GM21619 (cell line): Measurements from ENCODE around the gene ARSI.

Experiments used
- ATAC-seq: cut with Tn5 transposase; IDR thresholded peaks from one replicate; pipeline ENCODE4 v1.9.1; 2021; ENCODE audit not compliant: unreplicated experiment

Gene ARSI

DNA sequence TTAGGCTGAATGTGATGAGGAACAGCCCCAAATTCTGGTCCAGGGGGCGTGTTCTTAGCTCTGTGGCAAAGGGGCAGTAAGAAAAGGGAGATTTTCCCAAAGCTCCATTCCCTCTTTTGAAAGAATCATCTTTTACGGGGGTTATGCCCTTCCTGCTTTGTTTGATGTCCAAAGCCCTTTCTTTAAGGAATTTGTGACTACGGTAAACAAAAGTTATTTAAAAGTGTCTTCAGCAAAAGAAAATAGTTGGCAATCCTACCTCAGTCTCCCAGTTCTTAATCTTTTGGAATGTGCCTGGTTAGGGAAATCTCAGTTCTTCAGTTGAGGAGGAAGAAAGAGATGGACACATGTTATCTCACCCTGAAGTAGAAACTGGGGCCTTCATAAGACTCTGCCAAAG, 24.4 kb upstream of the ARSI start:
- no peak for ATAC-seq

DNA sequence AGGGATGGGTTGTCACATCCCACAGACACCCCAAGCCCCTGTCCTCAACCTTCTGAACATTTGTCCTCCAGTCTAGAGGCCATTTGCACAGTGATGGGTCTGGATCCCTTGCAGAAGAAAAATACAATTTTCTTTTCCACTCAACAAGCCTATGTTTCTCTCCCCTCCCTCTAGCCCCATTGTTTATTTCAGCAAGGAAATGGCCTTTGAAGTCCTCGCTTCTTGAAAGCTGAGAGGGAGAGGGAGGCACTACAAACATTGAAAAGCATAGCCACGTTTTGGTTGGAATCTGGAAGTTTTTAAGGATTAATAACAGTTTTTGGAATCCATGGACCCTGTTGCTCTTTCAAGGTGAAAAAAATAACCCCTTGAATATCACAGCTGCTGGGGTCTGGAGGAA, 24.0 kb upstream of the ARSI start:
- no peak for ATAC-seq

DNA sequence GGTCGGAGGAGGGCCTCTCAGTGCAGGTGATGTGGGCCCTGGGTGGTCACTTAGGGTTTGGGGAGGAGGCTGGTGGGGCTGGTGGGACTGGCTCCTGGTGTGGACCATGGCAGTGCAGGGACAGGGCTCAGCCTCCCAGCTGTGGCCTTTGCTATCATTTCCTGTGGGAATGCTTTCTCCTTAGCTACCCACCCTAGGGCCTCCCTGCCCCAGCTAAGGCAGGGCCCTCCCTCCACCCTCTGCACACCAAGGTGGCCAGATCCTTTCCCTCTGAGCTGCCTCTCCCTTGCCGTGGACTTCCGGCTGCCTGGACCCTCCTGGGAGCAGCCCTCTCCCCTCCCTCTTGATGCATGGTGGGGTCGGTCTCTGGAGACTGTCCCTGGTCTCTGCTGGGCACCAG, 22.7 kb upstream of the ARSI start:
- ATAC-seq: no peak

DNA sequence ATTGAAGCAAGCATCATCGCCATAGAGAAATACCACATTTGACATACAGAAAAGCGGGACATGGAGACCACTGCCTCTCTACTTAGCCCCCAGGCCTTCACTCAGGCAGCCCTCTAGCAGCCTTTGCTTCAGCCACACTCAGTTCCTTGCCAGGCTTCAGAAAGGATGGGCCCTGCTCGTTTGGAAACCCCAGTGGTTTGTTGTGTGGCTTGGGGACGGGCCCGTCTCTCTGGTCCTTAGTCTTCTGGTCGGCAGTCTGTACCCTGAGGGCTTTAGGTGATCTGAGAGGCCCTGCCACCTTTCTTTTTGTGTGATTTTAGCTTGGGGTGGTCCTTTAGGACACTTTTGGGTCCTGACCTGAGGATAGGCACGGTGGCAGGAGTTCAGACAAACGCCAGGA, 21.1 kb upstream of the ARSI start:
- ATAC-seq: no peak

DNA sequence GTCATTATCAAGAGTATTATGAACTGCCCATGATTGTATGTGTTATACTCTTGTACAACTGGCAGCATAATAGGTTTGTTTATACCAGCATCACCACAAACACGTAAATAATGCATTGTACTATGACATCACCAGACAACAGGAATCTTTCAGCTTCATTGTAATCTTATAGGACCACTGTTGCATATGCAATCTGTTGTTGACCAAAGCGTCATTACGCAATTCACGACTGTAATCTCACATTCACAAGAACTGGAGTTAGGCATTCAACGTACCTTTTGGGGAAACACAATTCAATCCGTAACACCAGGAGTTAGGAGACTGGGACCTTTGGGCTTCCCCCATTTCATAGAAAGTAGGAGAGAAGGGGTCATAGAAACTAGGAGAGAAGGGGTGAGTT, 20.4 kb upstream of the ARSI start:
- ATAC-seq: no peak

DNA sequence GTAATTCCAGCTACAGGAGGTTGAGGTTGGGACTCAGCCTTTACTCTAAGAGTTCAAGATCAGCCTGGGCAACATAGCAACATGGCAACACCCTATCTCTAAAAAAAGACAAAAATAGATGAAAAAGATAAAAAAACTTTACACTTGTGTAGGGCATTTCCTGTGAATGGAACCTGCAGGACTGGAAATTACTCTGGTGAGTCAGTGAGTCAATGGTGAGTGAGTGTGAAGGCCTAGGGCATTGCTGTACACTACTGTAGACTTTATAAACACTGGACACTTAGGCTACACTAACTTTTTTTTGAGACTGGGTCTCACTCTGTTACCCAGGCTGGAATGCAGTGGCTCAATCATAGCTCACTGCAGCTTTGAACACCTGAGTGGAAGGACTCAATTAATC, 19.5 kb upstream of the ARSI start:
- no peak for ATAC-seq

DNA sequence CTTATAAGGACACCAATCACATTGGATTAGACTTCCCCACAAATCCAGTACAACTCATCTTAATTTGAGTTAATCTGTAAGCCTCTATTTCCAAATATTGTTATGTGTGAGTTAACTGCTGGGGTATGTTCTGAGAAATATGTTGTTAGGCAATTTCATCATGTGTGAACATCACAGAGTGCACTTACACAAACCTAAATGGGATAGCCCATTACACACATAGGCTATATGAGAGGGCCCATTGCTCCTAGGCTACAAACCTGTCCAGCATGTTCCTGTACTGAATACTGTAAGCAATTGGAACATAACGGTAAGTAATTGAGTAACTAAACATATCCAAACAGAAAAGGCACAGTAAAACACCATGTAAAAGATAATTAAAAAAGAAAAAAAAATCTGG, 19.1 kb upstream of the ARSI start:
- no peak for ATAC-seq

DNA sequence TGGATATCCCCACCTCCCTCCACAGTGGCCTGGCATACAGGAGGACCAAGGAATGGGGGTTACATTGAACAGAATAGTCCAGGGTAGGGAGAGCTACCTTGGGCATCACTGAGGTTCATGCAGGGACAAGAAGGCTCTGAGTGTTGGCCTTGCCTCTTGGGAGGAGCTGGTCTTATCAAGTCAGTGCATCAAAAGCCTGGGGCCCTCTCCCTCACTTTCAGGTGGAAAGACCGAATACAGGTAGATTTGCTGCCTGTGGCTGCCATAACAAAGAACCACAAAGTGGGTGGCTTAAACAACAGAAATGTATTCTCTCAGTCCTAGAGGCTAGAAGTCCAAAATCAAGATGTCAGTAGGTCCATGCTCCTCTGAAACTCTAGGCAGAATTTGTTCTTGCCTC, 18.5 kb upstream of the ARSI start:
- ATAC-seq: no peak

DNA sequence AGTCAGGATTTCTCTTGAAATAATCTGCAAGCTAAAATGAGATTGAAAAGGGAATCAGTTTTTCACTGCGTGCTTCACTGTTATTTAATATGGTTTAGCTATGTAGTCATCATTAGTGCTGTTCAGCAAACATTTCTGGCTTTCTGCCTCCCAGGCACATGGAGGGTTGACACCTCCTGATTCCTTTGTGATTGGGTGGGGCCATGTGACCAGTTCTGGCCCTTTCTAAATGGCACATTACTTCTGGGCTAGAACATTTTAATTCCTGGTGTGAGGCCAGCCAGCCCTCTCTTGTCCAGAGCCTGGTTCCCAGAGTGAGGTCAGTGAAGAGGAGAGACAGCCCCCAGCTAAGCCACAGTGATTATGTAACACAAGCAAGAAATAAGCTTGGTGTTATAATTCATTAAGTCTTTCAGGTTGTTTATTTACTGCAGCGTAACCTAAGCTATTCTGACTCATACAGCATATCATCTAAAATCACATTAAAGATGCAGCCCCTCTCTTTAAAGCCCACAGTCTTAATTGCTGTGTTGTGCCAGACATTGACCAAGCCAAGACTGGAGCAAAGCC, 17.4 kb upstream of the ARSI start:
- ATAC-seq: no peak

DNA sequence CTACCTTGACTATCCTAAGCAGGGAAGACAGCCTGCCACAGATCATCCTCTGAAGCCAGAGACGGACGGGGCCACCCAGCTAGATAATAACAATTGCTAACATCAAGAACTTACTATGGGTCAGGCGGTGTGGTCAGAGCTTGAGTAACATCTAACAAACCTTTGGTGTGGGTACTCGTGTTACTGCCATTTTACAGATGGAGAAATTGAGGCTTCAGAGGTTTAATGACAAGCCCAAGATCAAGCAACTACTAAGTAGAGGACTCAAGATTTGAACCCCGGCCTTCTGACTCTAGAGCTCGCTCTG, 16.7 kb upstream of the ARSI start:
- no peak for ATAC-seq

DNA sequence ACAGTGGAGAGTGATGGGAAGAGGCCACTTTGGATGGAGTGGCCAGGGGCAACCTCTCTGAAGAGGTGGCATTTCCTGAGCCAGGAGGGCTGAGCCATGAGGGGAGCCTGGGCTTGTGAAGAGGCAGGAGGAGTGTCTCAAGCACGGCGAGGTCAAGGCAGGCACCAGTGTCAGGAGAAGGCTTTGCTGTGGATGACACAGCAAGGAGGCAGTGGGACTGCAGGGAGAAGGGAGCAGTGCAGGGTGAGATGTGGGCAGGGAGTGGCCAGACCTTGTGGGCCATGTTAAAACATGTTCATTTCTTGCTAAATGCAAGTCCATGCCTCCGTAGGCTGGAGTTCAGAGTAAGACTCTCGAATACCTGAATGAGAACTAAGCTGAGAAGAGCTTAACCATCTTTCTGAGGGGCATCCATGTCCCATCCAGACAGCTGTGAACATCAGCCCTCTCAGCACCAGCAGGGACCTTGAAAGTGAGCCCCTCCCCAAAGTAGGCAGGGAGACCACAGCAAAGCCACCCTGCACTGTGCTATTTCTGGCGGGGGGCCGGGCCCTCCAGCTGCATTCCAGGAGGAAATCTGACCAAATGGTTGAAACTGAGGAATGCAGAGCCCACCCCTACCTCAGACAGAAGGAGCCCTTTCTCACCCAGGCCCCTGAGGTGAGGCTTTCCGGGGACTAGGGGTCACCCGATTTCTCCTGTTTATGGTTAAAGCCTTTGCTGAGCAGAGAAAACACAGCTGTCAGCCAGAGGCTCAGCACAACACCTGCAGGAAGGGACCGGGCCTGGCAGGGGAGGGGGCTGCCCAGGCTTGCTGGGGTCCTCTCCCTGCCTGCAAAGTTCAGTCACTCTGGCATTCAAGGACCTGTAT, 16.1 kb upstream of the ARSI start:
- ATAC-seq: no peak

DNA sequence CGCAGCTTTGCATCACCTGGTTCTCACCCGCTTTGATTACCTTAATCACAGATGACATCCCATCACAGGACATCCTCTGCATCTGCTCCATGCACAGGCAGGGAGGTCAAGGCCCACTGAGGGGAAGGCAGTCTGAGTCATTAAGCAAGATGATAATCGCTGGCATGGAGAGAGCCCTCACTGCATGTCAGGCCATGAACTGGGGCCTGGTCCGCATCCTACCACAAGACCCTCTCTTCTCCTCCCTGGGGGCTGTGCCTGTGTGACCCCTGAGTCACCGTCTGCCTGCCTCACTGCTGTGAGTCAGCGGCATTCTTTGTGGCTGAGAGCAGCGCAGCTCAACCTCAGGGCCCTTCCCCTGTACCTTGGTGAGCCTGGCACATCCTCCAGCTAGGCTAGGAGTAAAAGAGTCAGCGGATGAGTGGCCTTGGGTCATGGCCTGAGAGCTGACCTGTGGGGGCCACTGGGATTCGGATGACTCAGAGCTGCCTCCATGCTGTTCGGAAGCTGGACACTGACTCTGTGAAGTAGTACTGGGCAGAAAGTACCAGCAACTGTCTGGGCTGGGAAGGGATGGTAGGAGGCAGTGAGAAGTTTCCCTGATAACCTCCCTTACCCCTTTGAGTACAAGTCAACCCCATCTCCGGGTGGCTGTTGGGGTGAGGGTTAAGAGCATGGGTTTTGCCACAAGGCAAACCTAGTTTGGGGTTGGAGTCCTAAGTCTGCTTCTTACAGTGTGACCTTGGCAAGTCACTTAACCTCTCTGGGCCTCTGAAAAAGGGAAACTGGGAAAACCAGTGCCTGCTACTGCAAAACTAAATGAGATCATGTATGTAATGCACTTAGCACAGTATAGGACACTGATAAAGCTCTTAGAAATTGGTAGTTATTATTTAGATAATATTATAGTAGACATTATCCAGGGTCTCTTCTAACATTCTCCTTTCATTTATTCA, 14.6 kb upstream of the ARSI start:
- no peak for ATAC-seq

DNA sequence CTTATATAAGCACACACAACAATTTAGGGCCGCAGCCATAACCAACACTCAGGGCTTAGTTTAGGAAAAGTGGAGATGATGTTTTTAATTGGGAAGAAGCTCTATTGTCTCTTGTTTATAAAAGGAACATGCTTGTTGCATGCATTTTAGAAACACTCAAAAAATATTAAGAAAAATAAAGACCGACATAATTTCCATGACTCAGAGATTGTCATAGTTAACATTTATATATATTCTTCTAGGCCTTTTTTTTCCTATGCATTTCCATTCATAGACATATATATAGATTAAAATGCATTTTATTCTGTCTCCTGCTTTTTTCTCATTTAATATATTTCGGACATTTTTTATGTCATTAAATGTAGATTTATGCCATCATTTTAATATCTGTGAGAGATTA, 13.6 kb upstream of the ARSI start:
- ATAC-seq: no peak

DNA sequence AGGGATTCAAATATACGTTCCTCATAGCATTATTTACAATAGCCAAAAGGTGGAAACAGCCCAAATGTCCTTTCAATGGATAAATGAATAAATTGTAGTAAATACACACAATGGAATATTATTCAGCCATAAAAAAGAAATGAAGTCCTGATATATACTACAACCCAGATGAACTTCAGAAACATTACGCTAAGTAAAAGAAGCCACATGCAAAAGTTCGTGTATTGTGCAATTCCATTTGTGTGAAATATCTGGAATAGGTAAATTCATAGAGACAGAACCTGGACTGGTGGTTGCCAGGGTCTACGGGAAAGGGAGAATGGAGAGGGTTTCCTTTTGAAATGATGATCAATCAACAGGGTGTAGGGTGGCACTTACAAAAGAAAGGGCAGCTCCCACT, 12.5 kb upstream of the ARSI start:
- ATAC-seq: no peak

DNA sequence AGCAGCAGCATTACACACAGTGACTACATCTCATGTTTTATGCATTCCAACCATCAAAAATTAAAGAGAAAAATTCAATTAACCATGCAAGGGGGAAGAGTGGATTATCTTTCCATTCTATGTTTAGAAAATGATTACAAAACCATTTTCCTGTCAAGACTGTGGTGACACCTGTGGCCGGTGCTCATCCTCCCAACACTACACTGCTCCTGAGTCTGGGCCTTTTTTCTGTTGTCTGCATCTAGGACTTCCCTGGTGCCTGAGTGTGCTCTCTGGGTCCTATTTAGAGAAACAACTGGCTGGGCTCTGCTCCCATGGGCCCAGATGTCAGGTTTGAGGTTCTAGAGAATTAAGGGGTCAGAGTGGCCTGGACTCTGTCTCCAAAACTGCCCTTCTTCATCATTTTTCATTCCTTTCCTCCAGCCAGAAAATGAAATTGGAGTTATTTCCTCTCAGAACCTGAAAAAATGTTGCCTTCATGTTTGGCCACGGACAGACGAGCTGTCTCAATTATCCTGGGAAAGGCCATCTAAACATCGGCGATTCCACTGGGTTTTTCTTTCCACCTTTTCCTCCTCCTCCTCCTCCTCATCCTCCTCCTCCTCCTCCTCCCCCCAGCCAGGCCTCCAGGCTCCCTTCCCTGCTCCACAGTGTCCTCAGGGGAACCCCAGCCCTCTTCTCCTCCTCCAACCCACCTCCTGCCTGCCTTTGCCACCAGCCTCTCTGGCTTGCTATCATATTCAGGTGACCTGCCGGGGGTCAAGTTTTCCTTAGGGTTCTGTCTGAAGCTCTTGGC, 11.4 kb upstream of the ARSI start:
- ATAC-seq: no peak

DNA sequence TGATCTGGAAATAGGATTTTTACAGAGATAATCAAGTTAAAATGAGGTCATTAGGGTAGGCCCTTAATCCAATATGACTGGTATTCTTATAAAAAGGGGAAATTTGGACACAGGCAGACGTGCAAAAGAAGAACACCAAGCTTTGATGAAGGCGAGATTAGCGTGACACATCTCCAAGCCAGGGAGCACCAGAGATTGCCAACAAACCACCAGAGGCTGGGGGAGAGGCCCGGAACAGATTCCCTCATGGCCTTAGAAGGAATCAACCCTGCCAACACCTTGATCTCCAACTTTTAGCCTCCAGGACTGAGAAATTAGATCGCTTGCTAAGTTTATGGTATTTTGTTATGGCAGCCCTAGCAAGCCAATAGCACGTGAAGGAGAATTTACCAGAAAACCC, 10.8 kb upstream of the ARSI start:
- no peak for ATAC-seq

DNA sequence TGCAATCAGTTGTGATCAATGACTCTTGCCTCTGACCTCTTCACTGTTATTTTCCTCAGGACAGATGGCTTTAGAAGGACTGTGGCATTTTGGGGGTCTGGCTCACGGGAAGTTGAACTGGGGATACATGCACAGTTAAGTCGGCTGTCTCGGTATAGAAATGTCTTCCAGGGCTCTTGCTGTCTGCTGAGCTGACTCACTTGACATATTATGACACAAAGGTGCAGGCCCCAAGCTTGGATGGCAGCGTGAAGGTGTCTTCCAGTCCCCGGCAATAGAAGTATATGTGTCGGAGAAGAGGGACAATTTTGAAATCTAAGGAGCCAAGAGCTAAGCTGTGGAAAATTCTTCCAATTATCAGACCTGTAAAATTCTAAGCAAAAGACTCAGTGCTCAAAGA, 9.8 kb upstream of the ARSI start:
- no peak for ATAC-seq

DNA sequence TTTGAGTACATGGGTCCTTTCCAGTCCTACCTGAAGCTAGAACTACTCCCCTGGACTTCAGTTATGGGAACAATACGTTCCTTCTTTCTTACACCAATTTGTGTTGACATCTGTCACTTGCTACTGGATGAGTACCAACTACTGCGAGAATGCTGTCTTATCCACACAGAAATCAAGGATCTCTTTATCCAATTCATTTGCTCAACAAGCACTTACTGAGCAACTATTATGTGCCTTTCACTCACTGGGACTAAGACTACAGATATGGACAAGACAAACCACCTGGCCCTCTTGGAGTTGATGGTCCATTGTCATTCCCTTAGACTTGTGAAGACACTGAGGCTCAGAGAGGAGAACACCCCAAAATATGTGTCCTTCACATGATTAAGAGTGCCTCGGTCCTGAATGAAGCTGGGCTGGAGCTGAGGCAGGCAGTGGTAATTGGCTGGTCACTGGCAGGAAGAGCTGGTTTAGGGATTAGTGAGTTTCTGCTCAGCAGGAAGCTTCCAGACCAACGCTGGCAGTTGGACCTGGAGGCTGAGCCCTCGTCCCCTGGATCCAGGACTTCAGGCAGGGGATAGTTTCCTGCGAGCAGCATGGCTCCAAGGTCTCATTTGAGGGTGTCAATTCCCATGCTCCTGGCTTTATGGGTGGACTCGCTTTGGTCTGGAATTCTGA, 8.4 kb upstream of the ARSI start:
- ATAC-seq: no peak

DNA sequence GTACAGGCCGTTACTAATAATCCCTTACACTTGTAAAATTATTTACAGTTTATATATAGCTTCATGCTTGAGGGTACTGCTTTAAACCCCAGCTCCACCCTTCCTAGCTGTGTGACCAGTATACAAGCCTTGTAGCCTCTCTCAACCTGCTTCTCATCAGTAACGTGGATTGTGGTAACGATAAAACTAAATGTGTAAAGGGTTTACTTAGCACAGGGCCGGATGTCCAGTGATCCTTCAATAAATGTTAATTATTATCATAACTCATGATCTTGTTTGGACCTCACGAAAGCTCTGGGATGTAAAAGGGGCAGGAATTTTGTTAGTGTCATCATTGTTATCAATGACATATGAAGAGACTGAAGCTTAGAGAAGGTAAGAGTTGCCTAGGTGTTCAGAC, 7.5 kb upstream of the ARSI start:
- no peak for ATAC-seq

DNA sequence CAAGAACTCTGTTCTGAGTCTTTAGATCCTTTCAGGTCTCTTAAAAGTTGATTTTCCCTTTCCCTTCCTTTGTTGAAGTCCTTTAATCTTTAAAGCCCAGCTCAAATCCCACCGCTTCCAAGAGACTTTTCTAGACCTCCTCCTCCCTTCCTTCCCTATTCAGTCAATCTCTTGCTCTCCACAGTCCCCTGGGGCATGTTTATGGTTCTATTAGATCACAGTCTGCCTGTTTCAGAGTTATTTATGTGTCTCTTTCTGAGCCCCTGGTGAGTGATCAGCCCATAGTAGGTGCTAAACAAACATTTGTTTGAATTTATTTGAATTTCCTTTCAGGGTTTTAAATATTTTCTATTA, 7.2 kb upstream of the ARSI start:
- ATAC-seq: no peak
